GM10266 (cell line): ENCODE measurements around the gene SVOPL.

Experiments used
- DNase-seq: peaks from one replicate; pipeline ENCODE4 v3.0.0; 2012; ENCODE audit errors: extremely low spot score
- CTCF ChIP-seq: IDR thresholded peaks from 2 replicates; pipeline ENCODE4 v1.5.1; 2012; ENCODE audit warnings: mild to moderate bottlenecking, low read depth; ENCODE audit not compliant: control insufficient read depth, insufficient read depth; ENCODE audit errors: missing control alignments

The SVOPL gene

DNA sequence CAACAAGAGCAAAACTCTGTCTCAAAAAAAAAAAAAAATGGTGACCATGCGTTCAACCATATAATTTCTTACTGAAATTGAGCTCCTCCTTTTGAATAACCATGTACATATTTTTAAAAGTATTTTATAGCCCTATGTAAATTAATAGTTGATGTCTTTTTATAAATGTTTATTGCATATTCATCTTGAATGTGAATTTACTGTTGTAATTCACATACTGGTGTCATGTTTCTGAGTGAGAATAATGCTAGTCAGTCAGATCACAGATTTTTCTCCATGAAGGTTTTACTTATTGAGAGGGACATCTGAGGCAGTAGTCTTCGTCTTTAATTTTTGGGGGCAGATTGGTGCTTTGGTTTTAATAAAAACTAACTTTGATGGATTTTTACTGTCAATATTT, 112.2 kb downstream of the SVOPL start:
- TF ChIP-seq CTCF: no peak
- DNase-seq: no peak

DNA sequence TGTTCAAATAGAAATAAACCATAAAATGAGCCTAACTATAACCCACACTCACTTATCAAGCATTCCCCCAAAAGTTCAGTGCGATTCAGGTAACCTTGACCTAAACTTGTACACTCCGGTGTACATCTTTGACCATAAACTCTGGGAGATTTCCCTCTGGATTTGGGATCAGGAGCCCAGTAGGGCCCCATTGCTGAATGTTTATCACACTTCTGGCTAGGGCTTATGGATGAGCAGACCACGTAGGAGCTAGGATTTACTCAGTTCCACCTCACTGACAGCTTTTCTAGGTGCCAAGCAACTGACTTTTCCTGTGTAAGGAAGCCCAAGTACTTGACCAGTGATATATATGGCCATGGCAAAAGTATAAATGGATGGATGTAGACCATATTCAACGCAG, 113.7 kb downstream of the SVOPL start:
- no peak for DNase-seq
- no peak for TF ChIP-seq CTCF

DNA sequence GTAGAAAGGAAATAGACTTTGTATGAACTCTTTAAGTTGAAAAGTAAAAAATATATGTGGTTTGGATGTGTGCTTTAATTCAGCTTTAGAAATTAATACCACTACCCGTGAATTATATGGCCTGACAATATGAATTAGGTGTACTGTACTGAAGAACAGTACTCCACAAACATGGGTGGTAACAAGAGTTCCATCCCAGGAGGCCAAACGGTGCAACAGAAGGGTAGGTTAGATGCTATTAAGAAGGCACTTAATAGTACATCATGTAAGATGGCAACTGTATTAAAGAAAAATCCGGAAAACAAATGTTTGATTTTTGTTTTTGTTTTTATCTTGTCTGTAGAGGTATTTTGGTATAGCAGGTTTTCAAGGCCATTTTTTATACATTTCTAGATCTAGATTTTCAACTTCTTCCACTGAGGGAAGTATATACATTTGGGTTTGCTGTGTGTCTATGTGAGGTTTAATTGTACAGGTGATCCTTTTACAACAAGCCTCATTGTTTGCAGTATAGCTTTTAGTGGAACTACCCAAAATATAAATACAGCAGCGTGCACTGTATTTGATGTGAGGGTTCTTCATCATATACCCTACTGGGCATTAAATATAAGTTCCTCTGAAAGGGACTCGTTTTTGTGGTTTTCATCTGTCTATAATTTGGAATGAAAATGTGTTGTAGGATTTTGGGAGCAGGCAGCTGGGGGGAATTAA, 115.7 kb downstream of the SVOPL start:
- DNase-seq: no peak
- no peak for TF ChIP-seq CTCF

DNA sequence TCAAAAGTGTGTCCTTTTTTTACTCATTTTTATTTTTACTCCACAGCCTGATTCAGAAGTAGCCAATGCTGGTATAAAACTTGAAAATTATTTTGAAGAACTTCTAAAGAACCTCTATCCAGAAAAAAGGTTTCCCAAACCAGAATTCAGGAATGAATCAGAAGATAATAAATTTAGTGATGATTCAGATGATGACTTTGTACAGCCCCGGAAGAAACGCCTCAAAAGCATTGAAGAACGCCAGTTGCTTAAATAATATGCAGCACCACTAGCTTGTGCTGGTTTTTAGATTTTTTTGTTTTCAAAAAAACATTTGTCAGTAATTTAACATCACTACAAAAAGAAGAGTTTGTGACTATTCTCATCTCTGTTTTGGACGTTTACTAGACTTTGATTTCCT, 116.5 kb downstream of the SVOPL start:
- no peak for TF ChIP-seq CTCF
- no peak for DNase-seq

GRCh38 chr7:138584283-138584682, 116.9 kb downstream of the SVOPL start:
- no peak for TF ChIP-seq CTCF
- DNase-seq: no peak

DNA sequence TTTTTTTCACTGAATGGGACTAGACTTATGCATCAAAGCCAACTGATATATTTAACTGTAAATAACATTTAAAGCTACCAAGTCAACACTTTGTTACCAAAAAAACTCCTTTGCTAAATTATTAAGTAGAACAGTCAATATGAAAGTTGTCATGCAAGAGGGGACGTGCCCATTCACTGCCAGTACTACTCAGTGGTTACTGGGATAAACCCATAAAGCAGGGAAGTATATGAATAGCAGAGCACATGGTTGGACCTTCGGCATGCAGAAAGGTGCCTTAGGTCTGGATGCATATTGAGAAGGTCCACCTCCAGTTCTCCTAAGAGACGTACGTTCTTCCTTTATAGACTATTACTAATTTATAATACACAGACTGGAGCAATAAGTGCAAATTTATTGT, 120.1 kb downstream of the SVOPL start:
- no peak for TF ChIP-seq CTCF

GRCh38 chr7:138579671-138580070, 121.5 kb downstream of the SVOPL start:
- no peak for TF ChIP-seq CTCF
- no peak for DNase-seq

More for the DNA sequence above, 120.1 kb downstream of the SVOPL start:
- no peak for DNase-seq
